NCI-H82 treated with DMSO at 0.1 percent for 48 hours (cell line): ENCODE measurements around the gene C16orf87.

Experiments
- DNase-seq: peaks from one replicate; lab custom pipeline; 2025; ENCODE audit not compliant: unreplicated experiment; lab: John Stamatoyannopoulos, UW

The C16orf87 gene

GRCh38 chr16:46843898-46844642 is 13.1 kb upstream of the C16orf87 start:
- DNase-seq, result no peak

- no peak for DNase-seq
Observed at GRCh38 chr16:46842192-46842895, 11.4 kb upstream of the C16orf87 start.

GRCh38 chr16:46839986-46840443 is 9.0 kb upstream of the C16orf87 start:
- DNase-seq, result no peak

GRCh38 chr16:46836534-46837530 is 5.9 kb upstream of the C16orf87 start:
- DNase-seq, result no peak

GRCh38 chr16:46833460-46833800 is 2.5 kb upstream of the C16orf87 start:
- DNase-seq, result no peak

- no peak for DNase-seq
Observed at GRCh38 chr16:46832757-46833459, 1.9 kb upstream of the C16orf87 start.

GRCh38 chr16:46830417-46830901 is 521 bp downstream of the C16orf87 start:
- DNase-seq, result no peak

- no peak for DNase-seq
Observed at GRCh38 chr16:46828943-46829342, 2.0 kb downstream of the C16orf87 start.

- no peak for DNase-seq
Observed at GRCh38 chr16:46828292-46828691, 2.7 kb downstream of the C16orf87 start.

- no peak for DNase-seq
Observed at GRCh38 chr16:46826631-46827030, 4.3 kb downstream of the C16orf87 start.

- DNase-seq, result no peak
Observed at GRCh38 chr16:46822270-46822669, 8.7 kb downstream of the C16orf87 start.

- DNase-seq, result no peak
Observed at GRCh38 chr16:46817961-46818360, 13.0 kb downstream of the C16orf87 start.

GRCh38 chr16:46814790-46815189 is 16.2 kb downstream of the C16orf87 start:
- DNase-seq, result no peak

GRCh38 chr16:46813611-46814010 is 17.4 kb downstream of the C16orf87 start:
- no peak for DNase-seq

- DNase-seq, result no peak
Observed at GRCh38 chr16:46812781-46813540, 18.0 kb downstream of the C16orf87 start.

GRCh38 chr16:46811682-46812081 is 19.3 kb downstream of the C16orf87 start:
- DNase-seq, result no peak

GRCh38 chr16:46808997-46809396 is 22.0 kb downstream of the C16orf87 start:
- DNase-seq, result no peak

- no peak for DNase-seq
Observed at GRCh38 chr16:46807336-46807735, 23.6 kb downstream of the C16orf87 start.

GRCh38 chr16:46803373-46803772 is 27.6 kb downstream of the C16orf87 start:
- no peak for DNase-seq
